Keratinocyte (primary cell): Measurements from ENCODE around the gene UBE2F.

Experiments
- CTCF ChIP-seq, 3 experiments: IDR thresholded peaks in 1 of 3; conservative IDR thresholded peaks in 1 of 3; optimal IDR thresholded peaks in 1 of 3; 2 replicates in 2 of 3; 3 replicates in 1 of 3; pipeline versions ENCODE3 to v1.5.1; 2011; ENCODE audit warnings: low read length in 3 of 3, mild to moderate bottlenecking in 3 of 3, moderate library complexity in 2 of 3, control low read depth in 1 of 3, inconsistent platforms in 1 of 3; ENCODE audit not compliant: insufficient read depth in 2 of 3; ENCODE audit errors: extremely low read depth in 1 of 3
- EZH2 ChIP-seq: IDR thresholded peaks from one replicate; pipeline ENCODE4 v1.6.1; 2012; ENCODE audit warnings: inconsistent platforms, mild to moderate bottlenecking, low read length, moderate library complexity

- TF ChIP-seq CTCF (optimal IDR thresholded peaks at IDR 0.05 in 1 of 3, IDR thresholded peaks at IDR 0.05 in 1 of 3, conservative IDR thresholded peaks at IDR 0.05 in 1 of 3; ENCODE audit: extremely low read depth in 1 of 3, insufficient read depth in 2 of 3, low read length in 3 of 3) (no peak), EZH2 (no peak)
Observed at GRCh38 chr2:237941239-237941638, 25.6 kb upstream of the UBE2F start.
